NCI-H226 (cell line): Measurements from ENCODE around the gene CCT6B.
"Not testable (repeated sequence)": the region's sequence is repeated elsewhere in the genome, so short reads cannot be mapped to it uniquely, and the experiment has no call there.

Experiments used
- DNase-seq: peaks from one replicate; pipeline ENCODE4 v3.0.0-alpha.2; 2015

CCT6B gene

GRCh38 chr17:34980353-34980680 lies 19.1 kb upstream of the CCT6B start, which contains the start of gene LIG3:
TSS of gene LIG3 (plus strand) at chr17:34980512. CDS start at chr17:34983006, 2,494 bp downstream.
- DNase-seq: peak; percentile 79

- DNase-seq: no peak
Observed at GRCh38 chr17:34979650-34980352, 18.5 kb upstream of the CCT6B start.

- DNase-seq: no peak
Observed at GRCh38 chr17:34979153-34979552, 17.9 kb upstream of the CCT6B start.

- DNase-seq: no peak
Observed at GRCh38 chr17:34974794-34975785, 13.8 kb upstream of the CCT6B start.

GRCh38 chr17:34974179-34974578 lies 12.9 kb upstream of the CCT6B start:
- DNase-seq: no peak

- no peak for DNase-seq
Observed at GRCh38 chr17:34958438-34958837, 2.8 kb downstream of the CCT6B start.

GRCh38 chr17:34950780-34951179 lies 10.5 kb downstream of the CCT6B start:
- not testable (repeated sequence) for DNase-seq

- DNase-seq: no peak
Observed at GRCh38 chr17:34930283-34930682, 31.0 kb downstream of the CCT6B start.

GRCh38 chr17:34926661-34927060 lies 34.6 kb downstream of the CCT6B start:
- DNase-seq: no peak

- DNase-seq: no peak
Observed at GRCh38 chr17:34920676-34921075, 40.6 kb downstream of the CCT6B start.

- no peak for DNase-seq
Observed at GRCh38 chr17:34917381-34917780, 43.9 kb downstream of the CCT6B start.

GRCh38 chr17:34916120-34916519 lies 45.1 kb downstream of the CCT6B start:
- DNase-seq: no peak

GRCh38 chr17:34913001-34913400 lies 48.3 kb downstream of the CCT6B start:
- no peak for DNase-seq

GRCh38 chr17:34909040-34909439 lies 52.2 kb downstream of the CCT6B start:
- DNase-seq: no peak

- DNase-seq: no peak
Observed at GRCh38 chr17:34902831-34903547, 58.3 kb downstream of the CCT6B start.

- DNase-seq: no peak
Observed at GRCh38 chr17:34899643-34900291, 61.5 kb downstream of the CCT6B start.

GRCh38 chr17:34895383-34895782 lies 65.9 kb downstream of the CCT6B start:
- no peak for DNase-seq

GRCh38 chr17:34894964-34895363 lies 66.3 kb downstream of the CCT6B start:
- no peak for DNase-seq

GRCh38 chr17:34892461-34893249 lies 68.6 kb downstream of the CCT6B start:
- no peak for DNase-seq

GRCh38 chr17:34886831-34887230 lies 74.4 kb downstream of the CCT6B start:
- DNase-seq: no peak

- no peak for DNase-seq
Observed at GRCh38 chr17:34885076-34885475, 76.2 kb downstream of the CCT6B start.

- DNase-seq: no peak
Observed at GRCh38 chr17:34884597-34884996, 76.7 kb downstream of the CCT6B start.
